ENCODE data around the gene APBA1. TPM values are rescaled to one million over a fixed set of nuclear protein-coding genes. Genes with fewer than 3 reads are reported as not detected.

The APBA1 gene
- total RNA-seq, 1 donor, result 1.8 TPM

- Histone ChIP-seq H3K27ac (ENCODE audit: low read depth, low read length) (peak overlapping the region; percentile 3), H4K20me1 (ENCODE audit: insufficient read depth, low read length) (no peaks in the 10 kb centered on the region)
- TF ChIP-seq CTCF (IDR thresholded peaks at IDR 0.05; ENCODE audit: extremely low read depth, low read depth, low read length), result no peak
Observed at GRCh38 chr9:69621730-69622460, 50.3 kb downstream of the APBA1 start.

GRCh38 chr9:69620731-69621130, 51.4 kb downstream of the APBA1 start:
- no peaks in the 10 kb centered on the region for H3K79me2 ChIP-seq (ENCODE audit: insufficient read depth, low read length)
- no peaks in the 10 kb centered on the region for H4K20me1 ChIP-seq (ENCODE audit: insufficient read depth, low read length)
- no peaks in the 10 kb centered on the region for H3K9me3 ChIP-seq (ENCODE audit: low read depth, low read length)
- H3K36me3 ChIP-seq (ENCODE audit: insufficient read depth, low read length), result no peaks in the 10 kb centered on the region
- H3K4me2 ChIP-seq (ENCODE audit: insufficient read depth, low read length), result no peak overlapping the region
- H3K27me3 ChIP-seq (ENCODE audit: insufficient read depth, low read length), result no peaks in the 10 kb centered on the region
- no peak for DNase-seq (ENCODE audit: insufficient read length, low spot score, missing footprints)
- H3K4me3 ChIP-seq (ENCODE audit: insufficient read depth, low read length), result no peak overlapping the region
- TF ChIP-seq CTCF (IDR thresholded peaks at IDR 0.05; ENCODE audit: extremely low read depth, low read depth, low read length), result no peak
- H2AFZ ChIP-seq (ENCODE audit: low read length), result no peak overlapping the region
- peaks cover 4% of the 10 kb centered on the region for H3K4me1 ChIP-seq (ENCODE audit: insufficient read depth, low read length)
- H3K27ac ChIP-seq (ENCODE audit: low read depth, low read length), result no peak overlapping the region

More at GRCh38 chr9:69621730-69622460, 50.3 kb downstream of the APBA1 start:
- H3K79me2 ChIP-seq (ENCODE audit: insufficient read depth, low read length), result no peaks in the 10 kb centered on the region
- H2AFZ ChIP-seq (ENCODE audit: low read length), result no peak overlapping the region
- no peaks in the 10 kb centered on the region for H3K36me3 ChIP-seq (ENCODE audit: insufficient read depth, low read length)
- H3K4me1 ChIP-seq (ENCODE audit: insufficient read depth, low read length), result peaks cover 4% of the 10 kb centered on the region
- H3K27me3 ChIP-seq (ENCODE audit: insufficient read depth, low read length), result no peaks in the 10 kb centered on the region
- no peaks in the 10 kb centered on the region for H3K9me3 ChIP-seq (ENCODE audit: low read depth, low read length)
- no peak overlapping the region for H3K4me3 ChIP-seq (ENCODE audit: insufficient read depth, low read length)
- DNase-seq (ENCODE audit: insufficient read length, low spot score, missing footprints), result no peak
- H3K4me2 ChIP-seq (ENCODE audit: insufficient read depth, low read length), result no peak overlapping the region

- no peaks in the 10 kb centered on the region for H3K36me3 ChIP-seq (ENCODE audit: insufficient read depth, low read length)
- H3K79me2 ChIP-seq (ENCODE audit: insufficient read depth, low read length), result no peaks in the 10 kb centered on the region
- no peak overlapping the region for H3K4me2 ChIP-seq (ENCODE audit: insufficient read depth, low read length)
- no peaks in the 10 kb centered on the region for H4K20me1 ChIP-seq (ENCODE audit: insufficient read depth, low read length)
- no peak for TF ChIP-seq CTCF (IDR thresholded peaks at IDR 0.05; ENCODE audit: extremely low read depth, low read depth, low read length)
- no peak overlapping the region for H3K4me3 ChIP-seq (ENCODE audit: insufficient read depth, low read length)
- H2AFZ ChIP-seq (ENCODE audit: low read length), result no peak overlapping the region
- DNase-seq (ENCODE audit: insufficient read length, low spot score, missing footprints), result peak; percentile 18
- no peak overlapping the region for H3K27ac ChIP-seq (ENCODE audit: low read depth, low read length)
- no peaks in the 10 kb centered on the region for H3K9me3 ChIP-seq (ENCODE audit: low read depth, low read length)
- peaks cover 4% of the 10 kb centered on the region for H3K4me1 ChIP-seq (ENCODE audit: insufficient read depth, low read length)
- H3K27me3 ChIP-seq (ENCODE audit: insufficient read depth, low read length), result no peaks in the 10 kb centered on the region
Observed at GRCh38 chr9:69619233-69619632, 52.9 kb downstream of the APBA1 start.

- no peaks in the 10 kb centered on the region for H4K20me1 ChIP-seq (ENCODE audit: insufficient read depth, low read length)
- H3K79me2 ChIP-seq (ENCODE audit: insufficient read depth, low read length), result no peaks in the 10 kb centered on the region
- no peak overlapping the region for H3K27ac ChIP-seq (ENCODE audit: low read depth, low read length)
- no peak for DNase-seq (ENCODE audit: insufficient read length, low spot score, missing footprints)
- H3K9me3 ChIP-seq (ENCODE audit: low read depth, low read length), result no peaks in the 10 kb centered on the region
- no peaks in the 10 kb centered on the region for H3K27me3 ChIP-seq (ENCODE audit: insufficient read depth, low read length)
- no peak for TF ChIP-seq CTCF (IDR thresholded peaks at IDR 0.05; ENCODE audit: extremely low read depth, low read depth, low read length)
- H3K4me3 ChIP-seq (ENCODE audit: insufficient read depth, low read length), result no peak overlapping the region
- H2AFZ ChIP-seq (ENCODE audit: low read length), result no peak overlapping the region
- H3K4me1 ChIP-seq (ENCODE audit: insufficient read depth, low read length), result no peaks in the 10 kb centered on the region
- H3K4me2 ChIP-seq (ENCODE audit: insufficient read depth, low read length), result no peak overlapping the region
- H3K36me3 ChIP-seq (ENCODE audit: insufficient read depth, low read length), result no peaks in the 10 kb centered on the region
Observed at GRCh38 chr9:69617006-69617405, 55.2 kb downstream of the APBA1 start.
